ENCODE data around the gene DLX1. TPM values are rescaled to one million over a fixed set of nuclear protein-coding genes. Genes with fewer than 3 reads are reported as not detected.

DLX1 gene
- total RNA-seq, 4 donors from 2014 or later = 0.16 TPM; not detected in 3

DNA sequence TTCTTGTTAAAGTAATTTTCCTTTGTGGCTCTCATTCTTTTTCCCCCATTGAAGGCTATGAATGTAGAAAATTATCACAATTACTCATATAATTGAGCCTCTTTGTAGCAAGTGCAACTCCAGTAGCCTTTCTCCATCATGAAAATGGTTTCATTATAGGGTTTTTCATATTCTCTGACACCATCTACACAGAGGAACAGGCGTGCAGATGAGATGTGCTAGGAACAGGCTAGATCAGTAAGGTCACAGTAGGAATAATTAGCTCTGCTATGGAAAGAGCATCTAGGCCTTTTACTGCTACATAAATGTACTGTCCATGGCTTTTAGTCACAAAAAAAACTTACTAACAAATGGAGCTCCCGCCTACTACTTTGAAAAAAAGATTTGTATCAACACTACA, 12.6 kb upstream of the DLX1 start:
- ATAC-seq (no peak), DNase-seq (no peak)
- no peak overlapping the region for H3K27ac ChIP-seq
- H3K4me1 ChIP-seq = no peaks in the 10 kb centered on the region
- in situ Hi-C loops (cut with MboI; ENCODE audit: low sequenced_read_pairs in 4 of 4) (no loop called here), intact Hi-C loops (cut with DNase I; ENCODE audit: low total_unique reads) (no loop called here)
- TF ChIP-seq, protein P1, sequence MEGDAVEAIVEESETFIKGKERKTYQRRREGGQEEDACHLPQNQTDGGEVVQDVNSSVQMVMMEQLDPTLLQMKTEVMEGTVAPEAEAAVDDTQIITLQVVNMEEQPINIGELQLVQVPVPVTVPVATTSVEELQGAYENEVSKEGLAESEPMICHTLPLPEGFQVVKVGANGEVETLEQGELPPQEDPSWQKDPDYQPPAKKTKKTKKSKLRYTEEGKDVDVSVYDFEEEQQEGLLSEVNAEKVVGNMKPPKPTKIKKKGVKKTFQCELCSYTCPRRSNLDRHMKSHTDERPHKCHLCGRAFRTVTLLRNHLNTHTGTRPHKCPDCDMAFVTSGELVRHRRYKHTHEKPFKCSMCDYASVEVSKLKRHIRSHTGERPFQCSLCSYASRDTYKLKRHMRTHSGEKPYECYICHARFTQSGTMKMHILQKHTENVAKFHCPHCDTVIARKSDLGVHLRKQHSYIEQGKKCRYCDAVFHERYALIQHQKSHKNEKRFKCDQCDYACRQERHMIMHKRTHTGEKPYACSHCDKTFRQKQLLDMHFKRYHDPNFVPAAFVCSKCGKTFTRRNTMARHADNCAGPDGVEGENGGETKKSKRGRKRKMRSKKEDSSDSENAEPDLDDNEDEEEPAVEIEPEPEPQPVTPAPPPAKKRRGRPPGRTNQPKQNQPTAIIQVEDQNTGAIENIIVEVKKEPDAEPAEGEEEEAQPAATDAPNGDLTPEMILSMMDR (IDR thresholded peaks at IDR 0.05 in 4 of 5, conservative IDR thresholded peaks at IDR 0.05 in 1 of 5) = no peak
- no peak for TF ChIP-seq POLR2A (IDR thresholded peaks at IDR 0.05)
- no peaks in the 10 kb centered on the region for H3K27me3 ChIP-seq
- no peaks in the 10 kb centered on the region for H3K36me3 ChIP-seq
- H3K9me3 ChIP-seq = no peaks in the 10 kb centered on the region
- H3K4me3 ChIP-seq = no peak overlapping the region

DNA sequence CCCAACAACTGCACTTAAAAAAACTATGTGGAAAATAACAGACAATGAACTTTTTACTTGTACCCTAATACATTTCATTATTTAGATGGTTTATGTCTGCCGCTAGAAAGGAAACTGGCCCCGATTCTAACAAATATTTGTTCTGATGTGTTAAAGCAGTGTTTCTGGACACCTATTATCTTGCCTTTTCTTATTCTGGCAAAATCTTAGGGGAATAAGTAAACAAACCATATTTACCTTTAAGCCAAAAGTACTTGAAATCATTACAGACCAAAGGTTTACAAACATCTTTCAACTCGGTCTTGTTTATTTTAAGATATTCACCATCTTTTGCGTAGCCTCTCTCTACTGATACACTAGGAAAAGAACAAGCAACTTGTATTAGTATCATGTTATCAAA, 11.8 kb upstream of the DLX1 start:
- ATAC-seq = no peak
- no peaks in the 10 kb centered on the region for H3K36me3 ChIP-seq
- TF ChIP-seq POLR2A (IDR thresholded peaks at IDR 0.05) = no peak
- TF ChIP-seq, protein P1 (IDR thresholded peaks at IDR 0.05 in 4 of 5, conservative IDR thresholded peaks at IDR 0.05 in 1 of 5) = no peak
- no peaks in the 10 kb centered on the region for H3K27me3 ChIP-seq
- in situ Hi-C loops (cut with MboI; ENCODE audit: low sequenced_read_pairs in 4 of 4) (no loop called here), intact Hi-C loops (cut with DNase I; ENCODE audit: low total_unique reads) (no loop called here)
- H3K4me3 ChIP-seq = no peak overlapping the region
- DNase-seq = no peak
- H3K4me1 ChIP-seq = no peaks in the 10 kb centered on the region
- no peaks in the 10 kb centered on the region for H3K9me3 ChIP-seq
- H3K27ac ChIP-seq = no peak overlapping the region

- H3K36me3 ChIP-seq = no peaks in the 10 kb centered on the region
- H3K4me1 ChIP-seq = no peaks in the 10 kb centered on the region
- H3K4me3 ChIP-seq = no peak overlapping the region
- TF ChIP-seq POLR2A (IDR thresholded peaks at IDR 0.05) = no peak
- TF ChIP-seq, protein P1 (IDR thresholded peaks at IDR 0.05 in 4 of 5, conservative IDR thresholded peaks at IDR 0.05 in 1 of 5) = no peak
- in situ Hi-C loops (cut with MboI; ENCODE audit: low sequenced_read_pairs in 4 of 4) = no loop called here
- intact Hi-C loops (cut with DNase I; ENCODE audit: low total_unique reads) = no loop called here
- no peaks in the 10 kb centered on the region for H3K9me3 ChIP-seq
- H3K27me3 ChIP-seq = peaks cover 0 to 1% (median 0%) of the 10 kb centered on the region in 3 donors
- no peak for ATAC-seq
- H3K27ac ChIP-seq = no peak overlapping the region
- no peak for DNase-seq
These were observed 11.1 kb upstream of the DLX1 start for GRCh38 chr2:172074254-172074653.

GRCh38 chr2:172079416-172079815, 5.9 kb upstream of the DLX1 start:
- intact Hi-C loops (cut with DNase I; ENCODE audit: low total_unique reads) = no loop called here
- H3K4me3 ChIP-seq = no peak overlapping the region
- TF ChIP-seq, protein P1 (IDR thresholded peaks at IDR 0.05 in 4 of 5, conservative IDR thresholded peaks at IDR 0.05 in 1 of 5) = no peak
- no peak for TF ChIP-seq POLR2A (IDR thresholded peaks at IDR 0.05)
- DNase-seq = no peak
- no peak overlapping the region for H3K27ac ChIP-seq
- H3K36me3 ChIP-seq = no peaks in the 10 kb centered on the region
- H3K27me3 ChIP-seq = peaks cover 41 to 47% (median 44%) of the 10 kb centered on the region in 3 donors
- in situ Hi-C loops (cut with MboI; ENCODE audit: low sequenced_read_pairs in 4 of 4) = loop anchor here in 1 of 4 donors (25.0 kb wide), 1 partner anchor 267 kb away; no protein-coding TSS in a partner anchor
- peaks cover 14 to 18% of the 10 kb centered on the region in 2 donors for H3K4me1 ChIP-seq
- no peaks in the 10 kb centered on the region for H3K9me3 ChIP-seq
- ATAC-seq = no peak
